ENCODE data around the gene FAM107A.
"Not testable (repeated sequence)": the region's sequence is repeated elsewhere in the genome, so short reads cannot be mapped to it uniquely, and the experiment has no call there.

Gene FAM107A

GRCh38 chr3:58535531-58536500 lies 41.4 kb downstream of the FAM107A start:
- Histone ChIP-seq H3K9me3 (ENCODE audit: control insufficient read depth in 2 of 2, low read length in 2 of 2) (no peaks in the 10 kb centered on the region), H3K27ac (ENCODE audit: low read length) (no peak overlapping the region), H3K4me3 (ENCODE audit: low read length in 2 of 2) (peak overlapping the region; percentile 52 to 78), H3K27me3 (ENCODE audit: control insufficient read depth in 1 of 2, insufficient read depth in 2 of 2, low read length in 2 of 2) (no peaks in the 10 kb centered on the region), H3K4me1 (ENCODE audit: control insufficient read depth, insufficient read depth, low read length) (peaks cover 28% of the 10 kb centered on the region), H3K9ac (ENCODE audit: low read length in 2 of 2) (peak overlapping the region; percentile 76 to 90), H3K36me3 (ENCODE audit: control insufficient read depth in 2 of 2, insufficient read depth in 2 of 2, low read length in 2 of 2) (peaks cover 11 to 20% of the 10 kb centered on the region in 2 donors)

- H3K27ac ChIP-seq (ENCODE audit: low read length) = no peak overlapping the region
- no peak overlapping the region for H3K9ac ChIP-seq (ENCODE audit: low read length in 2 of 2)
- H3K9me3 ChIP-seq (ENCODE audit: control insufficient read depth in 2 of 2, low read length in 2 of 2) = no peaks in the 10 kb centered on the region
- H3K4me1 ChIP-seq (ENCODE audit: control insufficient read depth, insufficient read depth, low read length) = peaks cover 28% of the 10 kb centered on the region
- no peaks in the 10 kb centered on the region for H3K27me3 ChIP-seq (ENCODE audit: control insufficient read depth in 1 of 2, insufficient read depth in 2 of 2, low read length in 2 of 2)
- H3K4me3 ChIP-seq (ENCODE audit: low read length in 2 of 2) = no peak overlapping the region
- H3K36me3 ChIP-seq (ENCODE audit: control insufficient read depth in 2 of 2, insufficient read depth in 2 of 2, low read length in 2 of 2) = peaks cover 11 to 22% of the 10 kb centered on the region in 2 donors
Measured at GRCh38 chr3:58534592-58535494, 42.3 kb downstream of the FAM107A start.

GRCh38 chr3:58532794-58533220 lies 44.4 kb downstream of the FAM107A start:
- Histone ChIP-seq H3K36me3 (ENCODE audit: control insufficient read depth in 2 of 2, insufficient read depth in 2 of 2, low read length in 2 of 2) (peaks cover 11 to 27% of the 10 kb centered on the region in 2 donors), H3K4me3 (ENCODE audit: low read length in 2 of 2) (no peak overlapping the region), H3K27ac (ENCODE audit: low read length) (no peak overlapping the region), H3K4me1 (ENCODE audit: control insufficient read depth, insufficient read depth, low read length) (peaks cover 31% of the 10 kb centered on the region), H3K9me3 (ENCODE audit: control insufficient read depth in 2 of 2, low read length in 2 of 2) (no peaks in the 10 kb centered on the region), H3K27me3 (ENCODE audit: control insufficient read depth in 1 of 2, insufficient read depth in 2 of 2, low read length in 2 of 2) (no peaks in the 10 kb centered on the region), H3K9ac (ENCODE audit: low read length in 2 of 2) (no peak overlapping the region)

GRCh38 chr3:58531956-58532355 lies 45.2 kb downstream of the FAM107A start:
- no peaks in the 10 kb centered on the region for H3K9me3 ChIP-seq (ENCODE audit: control insufficient read depth in 2 of 2, low read length in 2 of 2)
- H3K36me3 ChIP-seq (ENCODE audit: control insufficient read depth in 2 of 2, insufficient read depth in 2 of 2, low read length in 2 of 2) = peaks cover 11 to 27% of the 10 kb centered on the region in 2 donors
- no peaks in the 10 kb centered on the region for H3K27me3 ChIP-seq (ENCODE audit: control insufficient read depth in 1 of 2, insufficient read depth in 2 of 2, low read length in 2 of 2)
- H3K9ac ChIP-seq (ENCODE audit: low read length in 2 of 2) = no peak overlapping the region
- H3K4me1 ChIP-seq (ENCODE audit: control insufficient read depth, insufficient read depth, low read length) = peaks cover 24% of the 10 kb centered on the region
- no peak overlapping the region for H3K4me3 ChIP-seq (ENCODE audit: low read length in 2 of 2)
- no peak overlapping the region for H3K27ac ChIP-seq (ENCODE audit: low read length)

- Histone ChIP-seq H3K27me3 (ENCODE audit: control insufficient read depth in 1 of 2, insufficient read depth in 2 of 2, low read length in 2 of 2) (no peaks in the 10 kb centered on the region), H3K9me3 (ENCODE audit: control insufficient read depth in 2 of 2, low read length in 2 of 2) (no peaks in the 10 kb centered on the region), H3K36me3 (ENCODE audit: control insufficient read depth in 2 of 2, insufficient read depth in 2 of 2, low read length in 2 of 2) (peaks cover 12 to 31% of the 10 kb centered on the region in 2 donors), H3K4me3 (ENCODE audit: low read length in 2 of 2) (no peak overlapping the region), H3K9ac (ENCODE audit: low read length in 2 of 2) (no peak overlapping the region), H3K4me1 (ENCODE audit: control insufficient read depth, insufficient read depth, low read length) (peaks cover 20% of the 10 kb centered on the region), H3K27ac (ENCODE audit: low read length) (no peak overlapping the region)
Measured at GRCh38 chr3:58531555-58531954, 45.6 kb downstream of the FAM107A start.

- Histone ChIP-seq H3K9me3 (ENCODE audit: control insufficient read depth in 2 of 2, low read length in 2 of 2) (no peaks in the 10 kb centered on the region), H3K9ac (ENCODE audit: low read length in 2 of 2) (no peak overlapping the region), H3K4me1 (ENCODE audit: control insufficient read depth, insufficient read depth, low read length) (peaks cover 10% of the 10 kb centered on the region), H3K27me3 (ENCODE audit: control insufficient read depth in 1 of 2, insufficient read depth in 2 of 2, low read length in 2 of 2) (no peaks in the 10 kb centered on the region), H3K27ac (ENCODE audit: low read length) (no peak overlapping the region), H3K4me3 (ENCODE audit: low read length in 2 of 2) (no peak overlapping the region), H3K36me3 (ENCODE audit: control insufficient read depth in 2 of 2, insufficient read depth in 2 of 2, low read length in 2 of 2) (peaks cover 14 to 35% of the 10 kb centered on the region in 2 donors)
Measured at GRCh38 chr3:58530354-58530865, 46.8 kb downstream of the FAM107A start.

GRCh38 chr3:58529516-58530353 lies 47.5 kb downstream of the FAM107A start:
- Histone ChIP-seq H3K9ac (ENCODE audit: low read length in 2 of 2) (no peak overlapping the region), H3K27ac (ENCODE audit: low read length) (no peak overlapping the region), H3K36me3 (ENCODE audit: control insufficient read depth in 2 of 2, insufficient read depth in 2 of 2, low read length in 2 of 2) (peaks cover 14 to 37% of the 10 kb centered on the region in 2 donors)

GRCh38 chr3:58528629-58529028 lies 48.6 kb downstream of the FAM107A start:
- peak overlapping the region in 1 of 2 donors; percentile 29 for H3K9ac ChIP-seq (ENCODE audit: low read length in 2 of 2)
- H3K36me3 ChIP-seq (ENCODE audit: control insufficient read depth in 2 of 2, insufficient read depth in 2 of 2, low read length in 2 of 2) = peaks cover 16 to 43% of the 10 kb centered on the region in 2 donors
- no peak overlapping the region for H3K4me3 ChIP-seq (ENCODE audit: low read length in 2 of 2)
- H3K27me3 ChIP-seq (ENCODE audit: control insufficient read depth in 1 of 2, insufficient read depth in 2 of 2, low read length in 2 of 2) = no peaks in the 10 kb centered on the region
- H3K4me1 ChIP-seq (ENCODE audit: control insufficient read depth, insufficient read depth, low read length) = peaks cover 10% of the 10 kb centered on the region
- H3K27ac ChIP-seq (ENCODE audit: low read length) = no peak overlapping the region
- no peaks in the 10 kb centered on the region for H3K9me3 ChIP-seq (ENCODE audit: control insufficient read depth in 2 of 2, low read length in 2 of 2)

More at GRCh38 chr3:58529516-58530353, 47.5 kb downstream of the FAM107A start:
- H3K4me1 ChIP-seq (ENCODE audit: control insufficient read depth, insufficient read depth, low read length) = peaks cover 10% of the 10 kb centered on the region
- H3K9me3 ChIP-seq (ENCODE audit: control insufficient read depth in 2 of 2, low read length in 2 of 2) = no peaks in the 10 kb centered on the region
- no peaks in the 10 kb centered on the region for H3K27me3 ChIP-seq (ENCODE audit: control insufficient read depth in 1 of 2, insufficient read depth in 2 of 2, low read length in 2 of 2)
- no peak overlapping the region for H3K4me3 ChIP-seq (ENCODE audit: low read length in 2 of 2)

GRCh38 chr3:58527440-58527839 lies 49.8 kb downstream of the FAM107A start:
- not testable (repeated sequence) for H3K9ac ChIP-seq (ENCODE audit: low read length in 2 of 2); H3K4me1 ChIP-seq (ENCODE audit: control insufficient read depth, insufficient read depth, low read length); H3K4me3 ChIP-seq (ENCODE audit: low read length in 2 of 2); H3K9me3 ChIP-seq (ENCODE audit: control insufficient read depth in 2 of 2, low read length in 2 of 2); H3K27ac ChIP-seq (ENCODE audit: low read length); H3K27me3 ChIP-seq (ENCODE audit: control insufficient read depth in 1 of 2, insufficient read depth in 2 of 2, low read length in 2 of 2)
- H3K36me3 ChIP-seq (ENCODE audit: control insufficient read depth in 2 of 2, insufficient read depth in 2 of 2, low read length in 2 of 2) = peaks cover 10 to 42% of the 10 kb centered on the region in 2 donors

Measured in stomach smooth muscle (tissue), 2 donors.